ENCODE data around the gene TBXAS1. TPM values are rescaled to one million over a fixed set of nuclear protein-coding genes. Genes with fewer than 3 reads are reported as not detected.

TBXAS1 gene
- total RNA-seq, 2 donors from 2014 or later, result 3.6 to 10.6 TPM

- H3K27me3 ChIP-seq, result no peaks in the 10 kb centered on the region
- intact Hi-C loops (cut with DNase I), result no loop called here
- H3K4me3 ChIP-seq, result no peak overlapping the region
- 83% methylated on average over 2 of the region's 2 CpGs for WGBS, 2 donors
- TF ChIP-seq POLR2A (IDR thresholded peaks at IDR 0.05), result no peak
- no peak for TF ChIP-seq CTCF (IDR thresholded peaks at IDR 0.05)
- no peaks in the 10 kb centered on the region for H3K9me3 ChIP-seq
- ATAC-seq (no peak), DNase-seq (no peak)
- no peaks in the 10 kb centered on the region for H3K4me1 ChIP-seq
- no peaks in the 10 kb centered on the region for H3K36me3 ChIP-seq (replicated peaks in 1 of 2; ENCODE audit: insufficient read depth in 1 of 2, low read depth in 2 of 2)
- H3K27ac ChIP-seq, result no peak overlapping the region
Measured at GRCh38 chr7:139886899-139887298, 57.8 kb downstream of the TBXAS1 start.

GRCh38 chr7:139887992-139888481 lies 59.0 kb downstream of the TBXAS1 start:
- H3K36me3 ChIP-seq (replicated peaks in 1 of 2; ENCODE audit: insufficient read depth in 1 of 2, low read depth in 2 of 2), result no peaks in the 10 kb centered on the region
- peak in 1 of 4 donors; percentile 20 for DNase-seq

GRCh38 chr7:139889186-139889871 lies 60.3 kb downstream of the TBXAS1 start:
- no peak for DNase-seq
- Histone ChIP-seq H3K27me3 (no peaks in the 10 kb centered on the region), H3K36me3 (replicated peaks in 1 of 2; ENCODE audit: insufficient read depth in 1 of 2, low read depth in 2 of 2) (no peaks in the 10 kb centered on the region), H3K27ac (no peak overlapping the region), H3K4me3 (no peak overlapping the region), H3K4me1 (no peaks in the 10 kb centered on the region), H3K9me3 (no peaks in the 10 kb centered on the region)
- ATAC-seq, result no peak
- 91 to 92% methylated on average over 5 of the region's 5 CpGs for WGBS, 2 donors
- TF ChIP-seq POLR2A (IDR thresholded peaks at IDR 0.05) (no peak), CTCF (IDR thresholded peaks at IDR 0.05) (no peak)
- intact Hi-C loops (cut with DNase I), result no loop called here

More at GRCh38 chr7:139887992-139888481, 59.0 kb downstream of the TBXAS1 start:
- H3K9me3 ChIP-seq, result no peaks in the 10 kb centered on the region
- ATAC-seq, result no peak
- TF ChIP-seq CTCF (IDR thresholded peaks at IDR 0.05) (no peak), POLR2A (IDR thresholded peaks at IDR 0.05) (no peak)
- intact Hi-C loops (cut with DNase I), result no loop called here
- no peak overlapping the region for H3K4me3 ChIP-seq
- H3K27me3 ChIP-seq, result no peaks in the 10 kb centered on the region
- no peak overlapping the region for H3K27ac ChIP-seq
- 66 to 70% methylated on average over 5 of the region's 5 CpGs for WGBS, 2 donors
- H3K4me1 ChIP-seq, result no peaks in the 10 kb centered on the region

GRCh38 chr7:139893461-139893860 lies 64.4 kb downstream of the TBXAS1 start:
- no peaks in the 10 kb centered on the region for H3K4me1 ChIP-seq
- TF ChIP-seq POLR2A (IDR thresholded peaks at IDR 0.05) (no peak), CTCF (IDR thresholded peaks at IDR 0.05) (no peak)
- no peak for DNase-seq
- 67 to 75% methylated on average over 1 of the region's 1 CpG for WGBS, 2 donors
- no peak overlapping the region for H3K4me3 ChIP-seq
- intact Hi-C loops (cut with DNase I), result no loop called here
- H3K27ac ChIP-seq, result no peak overlapping the region
- H3K36me3 ChIP-seq (replicated peaks in 1 of 2; ENCODE audit: insufficient read depth in 1 of 2, low read depth in 2 of 2), result no peaks in the 10 kb centered on the region
- no peaks in the 10 kb centered on the region for H3K27me3 ChIP-seq
- ATAC-seq, result no peak
- no peaks in the 10 kb centered on the region for H3K9me3 ChIP-seq

GRCh38 chr7:139893999-139894398 lies 64.9 kb downstream of the TBXAS1 start:
- H3K9me3 ChIP-seq, result no peaks in the 10 kb centered on the region
- intact Hi-C loops (cut with DNase I), result no loop called here
- TF ChIP-seq POLR2A (IDR thresholded peaks at IDR 0.05) (no peak), CTCF (IDR thresholded peaks at IDR 0.05) (no peak)
- H3K4me1 ChIP-seq, result no peaks in the 10 kb centered on the region
- no peak for ATAC-seq
- no peak overlapping the region for H3K27ac ChIP-seq
- H3K36me3 ChIP-seq (replicated peaks in 1 of 2; ENCODE audit: insufficient read depth in 1 of 2, low read depth in 2 of 2), result no peaks in the 10 kb centered on the region
- H3K27me3 ChIP-seq, result no peaks in the 10 kb centered on the region
- no peak for DNase-seq
- 87 to 93% methylated on average over 4 of the region's 4 CpGs for WGBS, 2 donors
- H3K4me3 ChIP-seq, result no peak overlapping the region
